ENCODE measurements around the gene TSPAN9.

TSPAN9 gene

DNA sequence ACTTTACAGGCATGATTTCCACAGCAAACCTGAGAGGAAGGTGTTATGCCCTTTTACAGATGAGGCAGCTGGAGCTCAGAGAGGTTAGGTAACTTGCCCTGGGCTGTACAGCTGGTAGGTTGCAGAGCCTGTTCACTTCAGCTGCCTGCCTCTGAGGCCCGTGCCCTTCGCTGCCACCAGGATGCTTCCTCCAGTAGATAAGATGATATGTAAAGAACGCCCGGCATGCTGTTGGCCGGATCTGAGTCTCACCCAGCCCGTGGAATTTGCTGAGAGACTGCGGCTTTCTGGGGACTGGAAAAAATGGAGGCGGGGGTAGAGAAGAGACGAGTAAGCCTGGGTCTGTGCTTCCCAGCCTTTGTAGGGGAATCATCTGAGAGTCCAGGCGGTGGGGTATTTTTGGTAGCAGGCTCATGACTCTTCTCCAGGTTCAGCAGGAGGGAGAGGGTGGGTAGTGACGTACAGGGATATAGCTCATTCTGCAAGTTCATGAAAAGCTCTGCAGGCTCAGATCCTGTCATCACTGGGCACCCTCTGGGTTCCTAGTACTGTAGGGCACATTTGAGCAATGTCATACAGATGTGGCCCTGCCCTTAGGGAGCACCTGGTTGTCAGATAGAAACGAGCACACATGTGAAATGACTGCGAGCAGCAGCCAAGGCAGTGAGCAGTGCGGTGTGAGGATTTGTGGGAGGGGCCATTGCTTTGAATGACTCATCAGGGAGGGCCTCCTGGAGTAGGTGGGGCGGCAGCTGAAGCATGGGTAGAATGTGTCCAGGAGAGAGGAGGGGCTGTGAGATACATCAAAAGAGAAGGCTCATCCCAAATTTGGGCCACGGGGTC lies 159.4 kb downstream of the TSPAN9 start:
- Histone ChIP-seq H3K27ac (peak overlapping the region; percentile 32), H3K36me3 (replicated peaks) (no peaks in the 10 kb centered on the region), H3K27me3 (replicated peaks) (no peaks in the 10 kb centered on the region), H3K4me3 (ENCODE audit: low read depth, low read length) (no peak overlapping the region)
- peak; percentile 82 for DNase-seq
- TF ChIP-seq, protein P1, sequence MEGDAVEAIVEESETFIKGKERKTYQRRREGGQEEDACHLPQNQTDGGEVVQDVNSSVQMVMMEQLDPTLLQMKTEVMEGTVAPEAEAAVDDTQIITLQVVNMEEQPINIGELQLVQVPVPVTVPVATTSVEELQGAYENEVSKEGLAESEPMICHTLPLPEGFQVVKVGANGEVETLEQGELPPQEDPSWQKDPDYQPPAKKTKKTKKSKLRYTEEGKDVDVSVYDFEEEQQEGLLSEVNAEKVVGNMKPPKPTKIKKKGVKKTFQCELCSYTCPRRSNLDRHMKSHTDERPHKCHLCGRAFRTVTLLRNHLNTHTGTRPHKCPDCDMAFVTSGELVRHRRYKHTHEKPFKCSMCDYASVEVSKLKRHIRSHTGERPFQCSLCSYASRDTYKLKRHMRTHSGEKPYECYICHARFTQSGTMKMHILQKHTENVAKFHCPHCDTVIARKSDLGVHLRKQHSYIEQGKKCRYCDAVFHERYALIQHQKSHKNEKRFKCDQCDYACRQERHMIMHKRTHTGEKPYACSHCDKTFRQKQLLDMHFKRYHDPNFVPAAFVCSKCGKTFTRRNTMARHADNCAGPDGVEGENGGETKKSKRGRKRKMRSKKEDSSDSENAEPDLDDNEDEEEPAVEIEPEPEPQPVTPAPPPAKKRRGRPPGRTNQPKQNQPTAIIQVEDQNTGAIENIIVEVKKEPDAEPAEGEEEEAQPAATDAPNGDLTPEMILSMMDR (IDR thresholded peaks at IDR 0.05; ENCODE audit: low read depth, low read length, missing control alignments), result no peak
- in situ Hi-C loops (cut with HindIII; ENCODE audit: low pct_ligation_motif_present, low sequenced_read_pairs), result no loop called here

DNA sequence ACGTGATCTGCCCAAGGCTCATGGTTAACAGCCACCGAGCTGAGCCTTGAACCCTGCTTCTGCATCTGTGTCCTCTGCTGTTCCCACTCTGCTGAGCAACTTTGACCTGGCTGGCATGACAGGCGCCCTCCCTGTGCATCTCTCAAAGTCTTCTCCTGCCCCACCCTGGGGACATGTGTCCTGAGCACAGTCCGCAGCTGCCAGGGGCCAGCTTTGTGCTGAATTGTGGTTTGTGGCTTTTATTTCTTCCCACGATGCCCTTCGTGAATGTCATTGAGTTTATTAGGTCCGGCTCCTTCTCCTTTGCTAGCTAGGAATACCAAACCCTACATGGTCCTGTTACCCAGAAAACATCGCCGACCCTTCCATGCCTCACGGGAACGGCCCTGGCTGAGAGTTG lies 161.0 kb downstream of the TSPAN9 start:
- in situ Hi-C loops (cut with HindIII; ENCODE audit: low pct_ligation_motif_present, low sequenced_read_pairs), result no loop called here
- Histone ChIP-seq H3K27ac (no peak overlapping the region), H3K36me3 (replicated peaks) (no peaks in the 10 kb centered on the region), H3K4me3 (ENCODE audit: low read depth, low read length) (no peak overlapping the region), H3K27me3 (replicated peaks) (no peaks in the 10 kb centered on the region)
- TF ChIP-seq, protein P1 (IDR thresholded peaks at IDR 0.05; ENCODE audit: low read depth, low read length, missing control alignments), result no peak
- no peak for DNase-seq

DNA sequence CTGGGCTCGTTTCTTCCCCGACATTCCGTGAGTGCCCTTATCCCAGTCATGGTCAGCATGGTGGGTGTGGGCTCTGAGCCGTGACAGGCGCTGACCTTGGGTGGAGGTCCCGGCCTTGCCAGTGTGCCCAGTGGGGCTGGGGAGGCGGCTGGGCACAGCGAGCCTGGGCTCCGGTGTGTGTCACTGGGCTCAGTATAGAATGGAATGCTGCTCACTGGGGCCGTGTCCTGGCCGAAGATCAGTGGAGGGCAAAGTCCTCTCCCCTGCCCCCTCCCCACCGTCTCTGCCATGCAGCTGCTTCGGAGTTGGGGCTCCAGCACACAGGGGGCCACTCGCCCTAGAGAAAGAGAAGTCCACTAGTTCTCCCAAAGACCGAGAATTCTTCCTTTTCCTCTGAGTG lies 164.4 kb downstream of the TSPAN9 start:
- DNase-seq, result no peak
- TF ChIP-seq, protein P1 (IDR thresholded peaks at IDR 0.05; ENCODE audit: low read depth, low read length, missing control alignments), result no peak
- Histone ChIP-seq H3K36me3 (replicated peaks) (no peaks in the 10 kb centered on the region), H3K4me3 (ENCODE audit: low read depth, low read length) (no peak overlapping the region), H3K27me3 (replicated peaks) (no peaks in the 10 kb centered on the region), H3K27ac (no peak overlapping the region)
- in situ Hi-C loops (cut with HindIII; ENCODE audit: low pct_ligation_motif_present, low sequenced_read_pairs), result no loop called here

DNA sequence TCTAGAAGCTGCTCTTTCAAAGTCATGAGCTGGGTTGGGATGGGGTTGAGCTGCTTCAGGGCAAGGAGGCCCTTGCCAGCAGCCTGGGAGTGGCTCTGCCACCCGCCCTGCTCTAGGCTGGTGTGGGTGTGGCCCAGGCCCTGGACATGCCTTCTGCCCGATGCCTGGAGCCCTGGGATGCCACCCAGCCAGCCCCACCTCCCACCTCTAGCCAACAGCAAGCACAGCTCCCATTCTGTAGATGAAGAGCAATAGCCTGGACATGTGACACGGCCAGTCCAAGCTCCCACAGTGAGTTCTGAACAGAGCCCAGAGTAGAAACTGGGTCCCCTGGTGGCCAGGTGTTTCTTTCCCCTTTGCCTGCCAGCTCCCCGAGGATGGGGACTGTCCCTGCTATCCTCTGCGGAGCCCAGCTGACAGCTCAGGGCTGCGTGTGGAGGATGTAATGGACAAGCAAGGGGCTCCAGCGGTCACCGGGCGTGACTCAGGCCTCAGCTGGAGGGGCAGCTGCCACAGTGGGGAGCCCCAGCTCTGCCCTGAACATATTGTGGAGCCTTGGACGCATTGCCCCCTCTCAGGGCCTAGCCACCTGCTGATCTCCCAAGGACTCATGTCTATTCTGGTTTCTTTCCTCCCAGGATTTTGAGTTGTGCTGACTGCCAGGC lies 165.2 kb downstream of the TSPAN9 start:
- TF ChIP-seq, protein P1 (IDR thresholded peaks at IDR 0.05; ENCODE audit: low read depth, low read length, missing control alignments), result no peak
- H3K4me3 ChIP-seq (ENCODE audit: low read depth, low read length), result no peak overlapping the region
- H3K27ac ChIP-seq, result no peak overlapping the region
- in situ Hi-C loops (cut with HindIII; ENCODE audit: low pct_ligation_motif_present, low sequenced_read_pairs), result no loop called here
- no peaks in the 10 kb centered on the region for H3K36me3 ChIP-seq (replicated peaks)
- H3K27me3 ChIP-seq (replicated peaks), result no peaks in the 10 kb centered on the region
- no peak for DNase-seq

DNA sequence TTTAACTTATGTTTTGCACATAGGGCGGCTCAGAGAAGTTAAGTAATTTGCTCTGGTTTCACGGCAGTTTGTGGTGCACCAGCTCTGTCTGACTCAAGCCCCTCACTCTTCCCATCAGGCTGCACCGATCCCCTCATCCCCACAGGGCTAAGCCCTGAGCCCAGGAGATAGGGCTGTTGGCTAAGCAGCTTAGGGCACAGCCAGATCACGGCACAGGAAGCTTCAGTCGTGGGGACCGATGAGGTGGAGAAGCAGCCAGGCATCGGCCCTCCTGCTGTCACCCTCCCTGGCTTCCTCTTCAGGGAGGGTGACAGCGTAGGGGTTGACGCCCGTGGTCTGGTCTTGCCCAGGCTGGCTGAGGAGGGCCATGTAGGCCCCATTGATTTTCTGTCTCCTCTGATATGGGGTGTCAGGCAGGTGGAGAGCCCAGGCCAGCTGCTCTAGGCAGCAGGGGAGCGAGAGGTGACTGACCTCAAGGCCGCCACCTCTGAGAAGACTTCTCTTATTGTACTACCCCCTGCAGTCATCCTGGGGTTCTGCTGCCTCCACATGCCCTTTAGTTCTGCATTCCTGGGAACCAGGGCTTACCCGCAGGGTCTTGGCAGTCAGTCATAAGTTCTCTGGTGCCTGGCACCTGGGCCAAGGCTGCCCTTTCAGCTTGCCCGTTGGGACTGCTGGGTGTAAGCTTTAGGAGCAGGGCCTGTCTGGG lies 166.4 kb downstream of the TSPAN9 start:
- TF ChIP-seq, protein P1 (IDR thresholded peaks at IDR 0.05; ENCODE audit: low read depth, low read length, missing control alignments), result no peak
- no peaks in the 10 kb centered on the region for H3K36me3 ChIP-seq (replicated peaks)
- H3K27me3 ChIP-seq (replicated peaks), result no peaks in the 10 kb centered on the region
- H3K4me3 ChIP-seq (ENCODE audit: low read depth, low read length), result no peak overlapping the region
- no peak overlapping the region for H3K27ac ChIP-seq
- no peak for DNase-seq
- in situ Hi-C loops (cut with HindIII; ENCODE audit: low pct_ligation_motif_present, low sequenced_read_pairs), result no loop called here

Measured in brain microvascular endothelial cell (primary cell).